Effector memory CD8-positive, alpha-beta T cell (primary cell): Measurements from ENCODE around the gene SSNA1.

Experiments used
- ATAC-seq: fragments of 150-1000 bp; cut with Tn5 transposase; replicated peaks from 2 replicates; pipeline ENCODE4 v1.10.0; 2021; ENCODE audit warnings: mild to moderate bottlenecking, moderate library complexity
- DNase-seq, 3 experiments: peaks; one replicate each; pipeline ENCODE4 v3.0.0; 2021
- H3K27ac Mint-ChIP-seq, 2 donors: one replicate each; pipeline ENCODE4 v1.8.0; 2022; ENCODE audit warnings: mild to moderate bottlenecking in 2 of 2, mixed read lengths in 2 of 2, moderate library complexity in 2 of 2
- H3K27me3 Mint-ChIP-seq, 2 donors: one replicate each; pipeline ENCODE4 v1.8.0; 2022; ENCODE audit warnings: mixed read lengths in 2 of 2
- H3K36me3 Mint-ChIP-seq: one replicate; pipeline ENCODE4 v1.8.0; 2022; ENCODE audit warnings: mild to moderate bottlenecking, moderate library complexity, mixed read lengths; ENCODE audit not compliant: insufficient read depth
- H3K4me1 Mint-ChIP-seq, 2 donors: one replicate each; pipeline ENCODE4 v1.8.0; 2022; ENCODE audit warnings: low read depth in 2 of 2, mixed read lengths in 2 of 2
- H3K4me3 Mint-ChIP-seq, 2 donors: one replicate each; pipeline ENCODE4 v1.8.0; 2022; ENCODE audit warnings: mild to moderate bottlenecking in 2 of 2, mixed read lengths in 2 of 2, moderate library complexity in 2 of 2
- H3K9me3 Mint-ChIP-seq, 2 donors: one replicate each; pipeline ENCODE4 v1.8.0; 2022; ENCODE audit warnings: mixed read lengths in 2 of 2

SSNA1 gene

DNA sequence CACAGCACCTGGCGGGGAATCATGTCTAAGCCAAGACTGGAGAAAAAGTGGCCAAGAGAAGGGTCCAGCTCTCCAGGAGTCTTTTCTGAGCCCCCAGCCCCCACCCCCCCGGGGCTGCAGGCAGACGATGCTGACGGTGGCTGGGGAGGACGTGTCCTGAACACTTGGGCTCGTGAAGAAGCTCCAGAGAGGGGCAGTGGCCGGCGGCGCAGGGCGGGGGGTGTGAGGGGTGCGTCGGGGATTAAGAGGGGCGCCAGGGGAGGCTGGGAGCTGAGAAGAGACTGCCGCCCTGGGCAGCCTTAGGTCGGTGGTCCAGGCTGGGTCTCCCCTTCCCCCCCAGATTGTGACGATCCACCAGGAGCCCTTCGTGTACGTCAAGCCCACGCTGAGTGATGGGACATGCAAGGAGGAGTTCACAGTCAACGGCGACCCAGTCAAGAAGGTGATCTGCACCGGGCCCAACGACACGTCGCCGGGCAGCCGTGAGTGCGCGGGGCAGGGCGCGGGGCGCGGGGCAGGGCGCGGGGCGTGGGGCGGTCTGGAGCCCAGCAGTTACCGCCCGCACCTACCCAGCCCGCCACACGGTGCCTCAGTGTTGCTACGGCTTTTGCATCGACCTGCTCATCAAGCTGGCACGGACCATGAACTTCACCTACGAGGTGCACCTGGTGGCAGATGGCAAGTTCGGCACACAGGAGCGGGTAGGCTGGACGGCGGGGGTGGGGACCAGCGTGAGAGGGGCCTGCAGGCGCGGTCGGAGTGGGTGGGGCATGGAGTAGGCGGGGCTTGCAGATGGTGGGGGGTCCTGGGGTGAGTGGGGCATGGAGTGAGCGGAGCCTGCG, 27.5 kb upstream of the SSNA1 start:
- Mint-ChIP-seq H3K4me3 (no peak overlapping the region), H3K36me3 (peaks cover 3% of the 10 kb centered on the region), H3K27me3 (peaks cover 43 to 72% of the 10 kb centered on the region in 2 donors), H3K4me1 (peaks cover 11 to 13% of the 10 kb centered on the region in 2 donors), H3K27ac (no peak overlapping the region), H3K9me3 (no peaks in the 10 kb centered on the region)
- no peak for DNase-seq
- no peak for ATAC-seq

DNA sequence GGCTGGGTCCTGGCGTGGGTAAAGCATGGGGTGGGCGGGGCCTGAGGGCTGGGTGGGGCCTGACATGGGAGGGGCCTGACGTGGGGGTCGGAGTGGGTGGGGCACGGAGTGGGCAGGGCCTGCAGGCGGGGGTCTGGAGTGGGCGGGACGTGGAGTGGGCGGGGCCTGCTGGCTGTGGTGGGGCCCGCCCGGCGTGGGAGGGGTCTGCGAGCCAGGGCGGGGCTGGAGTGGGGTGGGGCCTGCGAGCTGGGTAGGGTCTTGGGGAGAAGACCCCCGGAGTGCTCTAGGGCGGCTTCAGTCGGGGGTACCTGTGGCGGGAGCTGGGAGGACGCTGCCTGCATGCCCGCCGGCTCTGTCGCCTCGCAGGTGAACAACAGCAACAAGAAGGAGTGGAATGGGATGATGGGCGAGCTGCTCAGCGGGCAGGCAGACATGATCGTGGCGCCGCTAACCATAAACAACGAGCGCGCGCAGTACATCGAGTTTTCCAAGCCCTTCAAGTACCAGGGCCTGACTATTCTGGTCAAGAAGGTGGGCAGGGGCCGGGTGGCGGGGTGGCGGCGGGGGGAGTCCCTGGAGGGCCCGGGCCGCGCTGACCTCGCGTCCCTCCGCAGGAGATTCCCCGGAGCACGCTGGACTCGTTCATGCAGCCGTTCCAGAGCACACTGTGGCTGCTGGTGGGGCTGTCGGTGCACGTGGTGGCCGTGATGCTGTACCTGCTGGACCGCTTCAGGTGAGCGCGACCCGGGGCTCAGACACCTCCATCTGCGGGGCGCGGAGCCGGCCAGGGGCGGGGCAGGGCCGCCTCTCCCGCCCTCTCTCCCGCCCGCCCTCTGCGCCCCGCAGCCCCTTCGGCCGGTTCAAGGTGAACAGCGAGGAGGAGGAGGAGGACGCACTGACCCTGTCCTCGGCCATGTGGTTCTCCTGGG, 26.7 kb upstream of the SSNA1 start:
- Mint-ChIP-seq H3K4me3 (no peak overlapping the region), H3K4me1 (peaks cover 5 to 11% of the 10 kb centered on the region in 2 donors), H3K27ac (no peak overlapping the region), H3K9me3 (no peaks in the 10 kb centered on the region), H3K36me3 (peaks cover 3% of the 10 kb centered on the region), H3K27me3 (peaks cover 50 to 76% of the 10 kb centered on the region in 2 donors)
- DNase-seq: no peak
- ATAC-seq: no peak

DNA sequence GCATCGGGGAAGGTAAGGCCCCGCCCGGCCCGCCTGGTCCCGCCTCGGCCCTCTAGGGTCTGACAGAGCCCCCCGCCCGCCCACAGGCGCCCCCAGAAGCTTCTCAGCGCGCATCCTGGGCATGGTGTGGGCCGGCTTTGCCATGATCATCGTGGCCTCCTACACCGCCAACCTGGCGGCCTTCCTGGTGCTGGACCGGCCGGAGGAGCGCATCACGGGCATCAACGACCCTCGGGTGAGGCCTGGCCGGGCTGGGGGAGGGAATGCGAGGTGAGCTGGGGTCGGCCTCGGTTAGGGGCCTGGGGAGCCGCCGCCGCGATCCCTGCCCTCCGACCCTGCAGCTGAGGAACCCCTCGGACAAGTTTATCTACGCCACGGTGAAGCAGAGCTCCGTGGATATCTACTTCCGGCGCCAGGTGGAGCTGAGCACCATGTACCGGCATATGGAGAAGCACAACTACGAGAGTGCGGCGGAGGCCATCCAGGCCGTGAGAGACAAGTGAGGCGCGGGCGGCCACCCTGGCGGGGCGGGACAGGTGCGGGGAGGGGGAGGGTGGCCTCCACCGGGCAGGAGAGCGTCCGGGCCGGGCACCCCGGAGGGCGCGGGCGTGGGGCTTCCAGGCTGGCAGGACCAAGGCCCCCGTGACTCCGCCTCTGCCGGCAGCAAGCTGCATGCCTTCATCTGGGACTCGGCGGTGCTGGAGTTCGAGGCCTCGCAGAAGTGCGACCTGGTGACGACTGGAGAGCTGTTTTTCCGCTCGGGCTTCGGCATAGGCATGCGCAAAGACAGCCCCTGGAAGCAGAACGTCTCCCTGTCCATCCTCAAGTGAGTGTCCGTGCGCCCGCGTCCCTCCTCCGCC, 25.7 kb upstream of the SSNA1 start:
- DNase-seq (no peak), ATAC-seq (peak; percentile 51)
- H3K27me3 Mint-ChIP-seq: peaks cover 45 to 72% of the 10 kb centered on the region in 2 donors
- H3K4me1 Mint-ChIP-seq: peaks cover 5 to 8% of the 10 kb centered on the region in 2 donors
- H3K36me3 Mint-ChIP-seq: peaks cover 3% of the 10 kb centered on the region
- peak overlapping the region in 1 of 2 donors; percentile 37 for H3K4me3 Mint-ChIP-seq
- H3K27ac Mint-ChIP-seq: no peak overlapping the region
- H3K9me3 Mint-ChIP-seq: no peaks in the 10 kb centered on the region

DNA sequence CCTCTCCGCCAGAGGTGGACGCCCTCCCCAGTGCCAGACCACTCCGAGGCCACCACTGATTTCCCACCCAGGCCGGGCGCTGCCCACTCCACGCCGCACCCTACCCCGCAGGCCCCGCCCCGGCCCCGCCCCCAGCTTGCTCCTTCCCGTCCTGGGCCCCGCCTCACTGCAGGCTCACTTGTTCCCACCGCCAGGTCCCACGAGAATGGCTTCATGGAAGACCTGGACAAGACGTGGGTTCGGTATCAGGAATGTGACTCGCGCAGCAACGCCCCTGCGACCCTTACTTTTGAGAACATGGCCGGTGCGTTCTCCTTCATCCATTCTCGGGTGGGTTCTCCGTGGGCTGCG, 25.1 kb upstream of the SSNA1 start:
- Mint-ChIP-seq H3K4me3 (peak overlapping the region in 1 of 2 donors; percentile 59), H3K4me1 (peaks cover 5 to 6% of the 10 kb centered on the region in 2 donors), H3K9me3 (no peaks in the 10 kb centered on the region), H3K36me3 (peaks cover 3% of the 10 kb centered on the region), H3K27ac (no peak overlapping the region), H3K27me3 (peaks cover 39 to 66% of the 10 kb centered on the region in 2 donors)
- ATAC-seq (no peak), DNase-seq (no peak)

DNA sequence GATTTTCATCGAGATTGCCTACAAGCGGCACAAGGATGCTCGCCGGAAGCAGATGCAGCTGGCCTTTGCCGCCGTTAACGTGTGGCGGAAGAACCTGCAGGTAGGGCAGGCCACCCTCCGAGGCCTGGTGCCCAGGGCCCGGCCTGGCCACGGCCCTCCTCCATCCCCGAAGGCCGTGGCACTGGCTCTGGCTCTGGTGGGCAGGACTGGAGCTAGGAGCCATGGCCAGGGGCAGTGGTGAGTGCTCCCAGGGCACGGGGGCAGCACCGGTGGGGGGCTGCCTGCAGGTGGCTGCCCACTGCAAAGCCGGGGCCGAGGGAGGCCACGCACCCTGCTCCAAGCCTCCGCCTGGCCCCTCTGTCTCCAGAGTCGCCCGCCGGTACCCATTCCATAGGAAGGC, 24.7 kb upstream of the SSNA1 start:
- Mint-ChIP-seq H3K27ac (no peak overlapping the region), H3K36me3 (peaks cover 3% of the 10 kb centered on the region), H3K9me3 (no peaks in the 10 kb centered on the region), H3K27me3 (peaks cover 36 to 61% of the 10 kb centered on the region in 2 donors), H3K4me1 (peaks cover 5 to 8% of the 10 kb centered on the region in 2 donors), H3K4me3 (peak overlapping the region in 1 of 2 donors; percentile 59)
- DNase-seq (no peak), ATAC-seq (no peak)

GRCh38 chr9:137164370-137165249, 23.9 kb upstream of the SSNA1 start:
- no peaks in the 10 kb centered on the region for H3K9me3 Mint-ChIP-seq
- H3K4me1 Mint-ChIP-seq: peaks cover 0 to 3% of the 10 kb centered on the region in 2 donors
- peak overlapping the region in 1 of 2 donors; percentile 27 for H3K4me3 Mint-ChIP-seq
- no peak for ATAC-seq
- peaks cover 3% of the 10 kb centered on the region for H3K36me3 Mint-ChIP-seq
- H3K27ac Mint-ChIP-seq: no peak overlapping the region
- no peak for DNase-seq
- H3K27me3 Mint-ChIP-seq: peaks cover 28 to 53% of the 10 kb centered on the region in 2 donors

DNA sequence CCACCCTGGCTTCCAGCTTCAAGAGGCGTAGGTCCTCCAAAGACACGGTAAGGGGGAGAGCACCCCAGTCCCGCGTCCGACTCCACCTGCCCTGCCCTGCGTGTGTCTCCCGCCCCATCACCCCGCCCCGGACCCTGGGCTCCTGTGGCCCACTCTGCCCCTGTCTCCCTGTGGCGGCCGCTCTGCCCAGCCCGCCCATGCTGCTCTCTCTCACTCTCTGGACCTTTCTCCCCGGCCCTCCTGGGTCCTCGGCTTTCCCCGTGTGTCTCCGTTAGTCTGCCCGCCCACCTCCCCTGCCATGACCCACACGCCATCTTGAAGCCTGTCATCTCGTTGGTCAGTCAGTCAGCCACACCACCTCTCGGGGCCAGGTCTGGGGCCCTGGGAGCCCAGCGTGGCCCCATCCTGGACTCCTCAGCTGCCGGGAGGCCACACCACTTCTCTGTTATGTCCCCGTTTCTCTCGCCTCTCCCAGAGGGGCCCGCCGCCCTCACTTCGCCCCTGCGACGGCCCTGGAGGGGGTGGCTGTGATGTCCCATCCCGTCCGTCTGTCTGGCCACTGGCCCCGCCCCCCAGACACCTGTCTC, 23.1 kb upstream of the SSNA1 start:
- H3K4me3 Mint-ChIP-seq: no peak overlapping the region
- H3K9me3 Mint-ChIP-seq: no peaks in the 10 kb centered on the region
- no peak overlapping the region for H3K27ac Mint-ChIP-seq
- peaks cover 0 to 3% of the 10 kb centered on the region in 2 donors for H3K4me1 Mint-ChIP-seq
- H3K27me3 Mint-ChIP-seq: peaks cover 24 to 51% of the 10 kb centered on the region in 2 donors
- DNase-seq (no peak), ATAC-seq (no peak)
- H3K36me3 Mint-ChIP-seq: peaks cover 3% of the 10 kb centered on the region

DNA sequence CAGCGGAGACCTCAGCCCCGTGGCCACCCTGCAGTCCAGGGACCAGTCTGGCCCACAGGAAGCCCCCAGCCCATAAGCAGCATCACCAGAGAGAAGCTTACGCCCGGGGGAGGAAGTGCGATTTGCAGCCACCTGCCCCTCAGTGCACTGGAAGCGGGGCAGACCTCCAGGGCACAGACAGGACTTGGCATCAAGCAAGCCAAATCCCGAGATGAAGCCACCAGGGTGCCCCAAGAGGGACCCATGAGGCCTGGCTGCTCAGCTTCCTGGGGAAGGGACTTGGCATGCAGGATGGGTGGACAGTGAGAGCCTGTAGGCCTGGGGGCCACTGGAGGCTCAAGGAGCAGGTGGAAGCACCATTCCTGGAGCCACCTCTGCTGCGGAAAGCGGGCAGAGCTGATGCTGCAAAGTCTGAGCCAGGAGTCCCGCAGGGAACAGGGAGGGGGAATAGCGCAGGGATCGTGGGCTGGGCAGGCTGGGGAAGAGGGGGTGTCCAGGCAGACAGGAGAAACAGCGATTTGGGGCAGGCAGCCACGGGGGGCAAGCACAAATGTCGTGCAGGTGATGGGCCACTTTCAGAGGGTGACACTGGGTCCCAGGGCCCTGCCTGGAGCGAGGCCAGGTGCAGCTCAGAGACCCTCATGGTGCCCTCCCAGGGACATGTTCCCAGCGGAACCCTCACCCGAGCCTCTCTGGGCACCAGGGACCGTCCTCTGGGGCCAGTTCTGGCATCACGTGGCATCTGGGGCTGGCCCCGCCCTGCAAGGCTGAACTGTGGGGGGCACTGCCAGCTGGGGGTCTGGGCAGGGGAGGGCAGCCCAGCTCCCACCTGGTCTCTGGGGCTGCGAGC, 21.9 kb upstream of the SSNA1 start:
- Mint-ChIP-seq H3K36me3 (peaks cover 3% of the 10 kb centered on the region), H3K27ac (no peak overlapping the region), H3K4me1 (peaks cover 0 to 3% of the 10 kb centered on the region in 2 donors), H3K4me3 (peak overlapping the region in 1 of 2 donors; percentile 59), H3K27me3 (peaks cover 24 to 63% of the 10 kb centered on the region in 2 donors), H3K9me3 (no peaks in the 10 kb centered on the region)
- DNase-seq: no peak
- no peak for ATAC-seq

DNA sequence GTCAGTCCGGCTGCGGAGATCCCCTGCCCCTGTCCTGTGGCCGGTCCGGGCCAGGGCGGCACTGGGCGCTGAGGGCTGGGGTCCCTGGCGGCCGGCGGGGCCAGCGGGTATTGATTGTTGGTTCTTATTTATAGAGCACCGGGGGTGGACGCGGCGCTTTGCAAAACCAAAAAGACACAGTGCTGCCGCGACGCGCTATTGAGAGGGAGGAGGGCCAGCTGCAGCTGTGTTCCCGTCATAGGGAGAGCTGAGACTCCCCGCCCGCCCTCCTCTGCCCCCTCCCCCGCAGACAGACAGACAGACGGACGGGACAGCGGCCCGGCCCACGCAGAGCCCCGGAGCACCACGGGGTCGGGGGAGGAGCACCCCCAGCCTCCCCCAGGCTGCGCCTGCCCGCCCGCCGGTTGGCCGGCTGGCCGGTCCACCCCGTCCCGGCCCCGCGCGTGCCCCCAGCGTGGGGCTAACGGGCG, 21.2 kb upstream of the SSNA1 start:
- H3K4me1 Mint-ChIP-seq: peaks cover 0 to 3% of the 10 kb centered on the region in 2 donors
- peaks cover 3% of the 10 kb centered on the region for H3K36me3 Mint-ChIP-seq
- DNase-seq (no peak), ATAC-seq (no peak)
- no peaks in the 10 kb centered on the region for H3K9me3 Mint-ChIP-seq
- H3K27ac Mint-ChIP-seq: no peak overlapping the region
- peaks cover 24 to 64% of the 10 kb centered on the region in 2 donors for H3K27me3 Mint-ChIP-seq
- H3K4me3 Mint-ChIP-seq: peak overlapping the region in 1 of 2 donors; percentile 31

- H3K4me3 Mint-ChIP-seq: peak overlapping the region in 1 of 2 donors; percentile 67
- DNase-seq (no peak), ATAC-seq (peak; percentile 19)
- peaks cover 0 to 3% of the 10 kb centered on the region in 2 donors for H3K4me1 Mint-ChIP-seq
- peaks cover 3% of the 10 kb centered on the region for H3K36me3 Mint-ChIP-seq
- no peaks in the 10 kb centered on the region for H3K9me3 Mint-ChIP-seq
- H3K27me3 Mint-ChIP-seq: peaks cover 24 to 63% of the 10 kb centered on the region in 2 donors
- no peak overlapping the region for H3K27ac Mint-ChIP-seq
Observed at GRCh38 chr9:137167747-137168572, 20.5 kb upstream of the SSNA1 start.
